ENCODE data around the gene NLRC5. TPM values are rescaled to one million over a fixed set of nuclear protein-coding genes. Genes with fewer than 3 reads are reported as not detected.
"Not testable (repeated sequence)": the region's sequence is repeated elsewhere in the genome, so short reads cannot be mapped to it uniquely, and the experiment has no call there.

NLRC5 gene
- total RNA-seq, 1 donor from 2014 or later: 63.9 TPM

- DNase-seq (ENCODE audit: low spot score): no peak
These were observed 27.5 kb upstream of the NLRC5 start, which contains the start of gene CETP for GRCh38 chr16:56961851-56962281. Gene CETP, plus strand, starts transcription at chr16:56961950. Its CDS starts 30 bp downstream, at chr16:56961980.

GRCh38 chr16:56964243-56965148 is 24.9 kb upstream of the NLRC5 start:
- peak; percentile 95 for DNase-seq (ENCODE audit: low spot score)

GRCh38 chr16:56965149-56966092 is 23.9 kb upstream of the NLRC5 start:
- DNase-seq (ENCODE audit: low spot score): no peak

GRCh38 chr16:56966093-56966475 is 23.3 kb upstream of the NLRC5 start:
- DNase-seq (ENCODE audit: low spot score): no peak

- DNase-seq (ENCODE audit: low spot score): no peak
These were observed 21.6 kb upstream of the NLRC5 start for GRCh38 chr16:56967733-56968132.

GRCh38 chr16:56969769-56970168 is 19.6 kb upstream of the NLRC5 start:
- no peak for DNase-seq (ENCODE audit: low spot score)

GRCh38 chr16:56970934-56971767 is 18.2 kb upstream of the NLRC5 start:
- no peak for DNase-seq (ENCODE audit: low spot score)

GRCh38 chr16:56971768-56972043 is 17.7 kb upstream of the NLRC5 start:
- DNase-seq (ENCODE audit: low spot score): no peak

- DNase-seq (ENCODE audit: low spot score): no peak
These were observed 16.7 kb upstream of the NLRC5 start for GRCh38 chr16:56972403-56973293.

- DNase-seq (ENCODE audit: low spot score): no peak
These were observed 16.1 kb upstream of the NLRC5 start for GRCh38 chr16:56973294-56973689.

GRCh38 chr16:56973899-56974298 is 15.5 kb upstream of the NLRC5 start:
- not testable (repeated sequence) for DNase-seq (ENCODE audit: low spot score)

GRCh38 chr16:56974549-56975300 is 14.6 kb upstream of the NLRC5 start:
- no peak for DNase-seq (ENCODE audit: low spot score)

GRCh38 chr16:56975714-56976113 is 13.6 kb upstream of the NLRC5 start:
- DNase-seq (ENCODE audit: low spot score): no peak

GRCh38 chr16:56977216-56977615 is 12.1 kb upstream of the NLRC5 start:
- no peak for DNase-seq (ENCODE audit: low spot score)

- DNase-seq (ENCODE audit: low spot score): no peak
These were observed 11.4 kb upstream of the NLRC5 start for GRCh38 chr16:56977823-56978430.

- DNase-seq (ENCODE audit: low spot score): no peak
These were observed 9.2 kb upstream of the NLRC5 start for GRCh38 chr16:56980201-56980535.

- no peak for DNase-seq (ENCODE audit: low spot score)
These were observed 8.3 kb upstream of the NLRC5 start for GRCh38 chr16:56980792-56981724.

GRCh38 chr16:56981729-56982271 is 7.6 kb upstream of the NLRC5 start:
- no peak for DNase-seq (ENCODE audit: low spot score)
